A549 (cell line): ENCODE data around the gene PRKG1. TPM values are rescaled to one million over a fixed set of nuclear protein-coding genes. Genes with fewer than 3 reads are reported as not detected.

Experiments
- ATAC-seq, 2 experiments: fragments of 200-7000 bp in 1 of 2; fragments of >200 bp in 1 of 2; cut with Nextera tagmentation in 1 of 2; cut with Tn5 transposase in 1 of 2; 3 replicates each; pipeline versions ENCODE4 v1.8.0 to v1.9.1; 2018 to 2020; ENCODE audit warnings: mild to moderate bottlenecking in 1 of 2, moderate library complexity in 1 of 2
- CTCF ChIA-PET: fragments of 300-600 bp; sonication (Branson Sonifier 250); formaldehyde crosslinking; extraction: SDS; loops from one replicate; lab custom pipeline; 2021; ENCODE audit warnings: antibody characterized with exemption, inconsistent platforms; lab: Yijun Ruan, JAX
- POLR2A ChIA-PET: fragments of 350-600 bp; formaldehyde crosslinking; extraction: SDS; loops from one replicate; lab custom pipeline; 2021; ENCODE audit warnings: antibody characterized with exemption, inconsistent platforms; lab: Yijun Ruan, JAX
- DNase-seq, 2 experiments: peaks; one replicate each; pipeline versions ENCODE4 v3.0.0 to v3.0.0-alpha.2; 2011 to 2016; ENCODE audit warnings: low read depth in 1 of 2, low spot score in 1 of 2
- FAIRE-seq: peaks from 2 replicates; lab custom pipeline; 2011; peaks lifted over from hg19 to GRCh38; lab: Jason Lieb, UNC
- H3K27ac ChIP-seq, 2 experiments: fragments of >200 bp; sonication (Bioruptor Twin); formaldehyde crosslinking; 3 replicates each; pipeline ENCODE4 v1.5.1; 2016 to 2017
- H3K4me1 ChIP-seq: fragments of >200 bp; sonication (Bioruptor Twin); formaldehyde crosslinking; 3 replicates; pipeline ENCODE4 v1.6.1; 2016
- H3K4me2 ChIP-seq: fragments of >200 bp; sonication (Bioruptor Twin); formaldehyde crosslinking; 3 replicates; pipeline ENCODE4 v1.6.1; 2016
- H3K4me3 ChIP-seq: fragments of >200 bp; sonication (Bioruptor Twin); formaldehyde crosslinking; 3 replicates; pipeline ENCODE4 v1.5.1; 2016
- H3K9me3 ChIP-seq: fragments of >200 bp; sonication (Bioruptor Twin); formaldehyde crosslinking; 3 replicates; pipeline ENCODE4 v1.6.1; 2016
- CBX2 ChIP-seq: fragments of 200-600 bp; sonication (generic); IDR thresholded peaks from 2 replicates; pipeline ENCODE4 v1.6.1; 2016; ENCODE audit warnings: low read depth, mild to moderate bottlenecking, borderline replicate concordance
- CEBPB ChIP-seq, 2 experiments: fragments of >200 bp in 1 of 2; sonication (Bioruptor Twin) in 1 of 2; formaldehyde crosslinking in 1 of 2; IDR thresholded peaks; 2 replicates each; pipeline ENCODE4 v1.6.1; 2012 to 2016
- CHD4 ChIP-seq: fragments of 200-600 bp; sonication (generic); IDR thresholded peaks from 2 replicates; pipeline ENCODE4 v1.6.1; 2016; ENCODE audit warnings: antibody characterized with exemption, mild to moderate bottlenecking, borderline replicate concordance
- E2F6 ChIP-seq: IDR thresholded peaks from 2 replicates; pipeline ENCODE4 v1.6.1; 2012; ENCODE audit warnings: low read depth, borderline replicate concordance
- EHMT2 ChIP-seq: fragments of 200-600 bp; sonication (generic); IDR thresholded peaks from 2 replicates; pipeline ENCODE4 v1.6.1; 2016; ENCODE audit warnings: antibody characterized with exemption, low read depth, mild to moderate bottlenecking, moderate library complexity
- ESRRA ChIP-seq: fragments of 150-350 bp; IDR thresholded peaks from 2 replicates; pipeline ENCODE4 v1.6.1; 2014; ENCODE audit warnings: mild to moderate bottlenecking, low read length, borderline replicate concordance
- FOSB ChIP-seq: fragments of 250-450 bp; sonication (Bioruptor Pico); IDR thresholded peaks from 2 replicates; pipeline ENCODE4 v1.5.0; 2020; ENCODE audit warnings: mild to moderate bottlenecking, moderate library complexity
- FOSL2 ChIP-seq, 2 experiments: fragments of 450-650 bp in 1 of 2; fragments of >200 bp in 1 of 2; sonication (Bioruptor Twin) in 1 of 2; formaldehyde crosslinking; IDR thresholded peaks; 2 replicates each; pipeline versions ENCODE4 v1.5.0 to v1.6.1; 2016 to 2020; ENCODE audit warnings: mild to moderate bottlenecking in 1 of 2, moderate library complexity in 1 of 2
- FOXS1 ChIP-seq: fragments of 250-450 bp; sonication (Bioruptor Pico); IDR thresholded peaks from 2 replicates; pipeline ENCODE4 v1.5.0; 2020; ENCODE audit warnings: mild to moderate bottlenecking, moderate library complexity
- HEYL ChIP-seq: fragments of 250-450 bp; sonication (Bioruptor Pico); IDR thresholded peaks from 2 replicates; pipeline ENCODE4 v1.8.0; 2021; ENCODE audit warnings: mild to moderate bottlenecking, moderate library complexity
- HMGXB4 ChIP-seq: fragments of 250-450 bp; sonication (Bioruptor Pico); IDR thresholded peaks from 2 replicates; pipeline ENCODE4 v1.5.0; 2021; ENCODE audit warnings: mild to moderate bottlenecking, moderate library complexity, borderline replicate concordance
- JUN ChIP-seq, 2 experiments: fragments of >200 bp; sonication (Bioruptor Twin); formaldehyde crosslinking; IDR thresholded peaks; 2 replicates in 1 of 2; 3 replicates in 1 of 2; pipeline ENCODE4 v1.6.1; 2016 to 2017
- KDM1A ChIP-seq: fragments of 200-600 bp; sonication (generic); IDR thresholded peaks from 2 replicates; pipeline ENCODE4 v1.6.1; 2016; ENCODE audit warnings: low read depth, mild to moderate bottlenecking
- KDM5A ChIP-seq: fragments of 200-600 bp; sonication (generic); IDR thresholded peaks from 2 replicates; pipeline ENCODE4 v1.6.1; 2016; ENCODE audit warnings: antibody characterized with exemption, mild to moderate bottlenecking
- MAX ChIP-seq: IDR thresholded peaks from 2 replicates; pipeline ENCODE4 v1.6.1; 2012
- MAZ ChIP-seq: fragments of 150-350 bp; IDR thresholded peaks from 2 replicates; pipeline ENCODE4 v1.6.1; 2014; ENCODE audit warnings: antibody characterized with exemption, low read depth, low read length, borderline replicate concordance
- NFE2L2 ChIP-seq: fragments of 150-350 bp; conservative IDR thresholded peaks from 2 replicates; pipeline ENCODE4 v1.6.1; 2014; ENCODE audit warnings: low read length
- NPAS2 ChIP-seq: fragments of 250-450 bp; sonication (Bioruptor Pico); IDR thresholded peaks from 2 replicates; pipeline ENCODE4 v1.8.0; 2022; ENCODE audit warnings: mild to moderate bottlenecking, moderate library complexity, borderline replicate concordance
- NR3C1 ChIP-seq: fragments of >200 bp; sonication (Bioruptor Twin); formaldehyde crosslinking; IDR thresholded peaks from 3 replicates; pipeline ENCODE4 v1.6.1; 2017
- PHF8 ChIP-seq: fragments of 200-600 bp; sonication (generic); IDR thresholded peaks from 2 replicates; pipeline ENCODE4 v1.6.1; 2016; ENCODE audit warnings: low read depth, mild to moderate bottlenecking, antibody characterized with exemption, moderate library complexity, borderline replicate concordance
- POLR2AphosphoS2 ChIP-seq: conservative IDR thresholded peaks from 2 replicates; pipeline ENCODE4 v1.6.1; 2012; ENCODE audit warnings: low read length, improper control_type of control experiment, inconsistent platforms
- RCOR1 ChIP-seq: fragments of 150-350 bp; IDR thresholded peaks from 2 replicates; pipeline ENCODE4 v1.6.1; 2014; ENCODE audit warnings: antibody characterized with exemption, low read length, low read depth
- RNF2 ChIP-seq: fragments of 200-600 bp; sonication (generic); IDR thresholded peaks from 2 replicates; pipeline ENCODE4 v1.6.1; 2016; ENCODE audit warnings: low read depth, mild to moderate bottlenecking, antibody characterized with exemption, moderate library complexity, borderline replicate concordance
- SREBF2 ChIP-seq: fragments of 450-650 bp; IDR thresholded peaks from 2 replicates; pipeline ENCODE4 v1.6.1; 2014; ENCODE audit warnings: mild to moderate bottlenecking, moderate library complexity
- TP53 ChIP-seq: fragments of 250-450 bp; sonication (Bioruptor Pico); IDR thresholded peaks from 2 replicates; pipeline ENCODE4 v1.5.0; 2021; ENCODE audit warnings: mild to moderate bottlenecking, moderate library complexity
- ZFP36 ChIP-seq: fragments of 450-650 bp; IDR thresholded peaks from 2 replicates; pipeline ENCODE4 v1.6.1; 2014; ENCODE audit warnings: borderline replicate concordance; ENCODE audit not compliant: partially characterized antibody
- ZNF302 ChIP-seq: fragments of 250-450 bp; sonication (Bioruptor Pico); IDR thresholded peaks from 2 replicates; pipeline ENCODE4 v1.9.0; 2021; ENCODE audit warnings: inconsistent platforms, mild to moderate bottlenecking, moderate library complexity
- WGBS: methylation state at CpG from one replicate; pipeline ENCODE4 v1.1.6; 2017; ENCODE audit errors: missing lambda C conversion rate; 5-methylcytosine and 5-hydroxymethylcytosine counted together
- polyA plus RNA-seq, 4 experiments: library from polyadenylated mRNA; depleted of rRNA in 3 of 4; stranded (reverse); fragments of >200 nt; fragmentation: RNase III in 1 of 4; extraction: RNeasy Plus Mini Kit Qiagen cat#74134 plus additional on column Dnase treatment in 1 of 4; gene quantifications; 2 replicates in 3 of 4; 3 replicates in 1 of 4; pipeline ENCODE4 v1.2.3, GENCODE V29; 2011 to 2017
- TF ChIP-seq, protein P1 (sequence below): IDR thresholded peaks from 2 replicates; pipeline ENCODE4 v1.6.1; 2012

PRKG1 gene
- polyA plus RNA-seq, 2 of the 4 experiments (the other 2 are of a cell fraction), result not detected

DNA sequence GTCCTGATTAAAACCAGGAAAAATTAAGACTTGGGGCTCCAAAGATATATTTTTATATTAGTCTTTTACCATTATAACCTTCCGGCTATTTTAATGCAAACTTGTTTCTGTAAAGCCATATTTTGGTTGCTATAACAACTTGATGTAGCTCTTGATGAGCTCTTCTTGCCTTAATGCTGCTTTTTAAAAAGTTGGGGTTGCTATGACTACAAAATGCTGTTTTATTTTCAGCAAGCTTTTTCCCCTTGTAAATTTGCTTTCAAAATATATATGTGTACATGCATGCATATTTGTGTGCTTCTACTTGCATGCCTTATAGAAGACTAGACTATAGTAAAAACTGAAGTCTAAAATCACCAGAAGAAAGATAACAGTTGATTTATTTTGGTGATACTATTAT lies 525.4 kb downstream of the PRKG1 start:
- Histone ChIP-seq H3K4me1 (no peaks in the 10 kb centered on the region), H3K9me3 (no peaks in the 10 kb centered on the region), H3K4me2 (no peak overlapping the region), H3K4me3 (no peak overlapping the region), H3K27ac (no peak overlapping the region)
- 2% methylated on average over 1 of the region's 1 CpG for WGBS
- TF ChIP-seq RNF2 (no peak), NR3C1 (no peak), FOSL2 (IDR thresholded peaks at IDR 0.05) (no peak), FOSL2 (CRISPR knock-in tag; IDR thresholded peaks at IDR 0.05) (no peak), KDM5A (no peak), TP53 (CRISPR knock-in tag) (no peak), MAX (no peak), CEBPB (IDR thresholded peaks at IDR 0.05) (no peak), HEYL (no peak), POLR2AphosphoS2 (no peak), CHD4 (no peak), E2F6 (no peak), FOXS1 (CRISPR knock-in tag) (no peak), PHF8 (no peak), CBX2 (no peak), ZFP36 (no peak), ZNF302 (CRISPR knock-in tag) (no peak), NPAS2 (CRISPR knock-in tag) (no peak), HMGXB4 (CRISPR knock-in tag) (no peak)
- TF ChIP-seq, protein P1, sequence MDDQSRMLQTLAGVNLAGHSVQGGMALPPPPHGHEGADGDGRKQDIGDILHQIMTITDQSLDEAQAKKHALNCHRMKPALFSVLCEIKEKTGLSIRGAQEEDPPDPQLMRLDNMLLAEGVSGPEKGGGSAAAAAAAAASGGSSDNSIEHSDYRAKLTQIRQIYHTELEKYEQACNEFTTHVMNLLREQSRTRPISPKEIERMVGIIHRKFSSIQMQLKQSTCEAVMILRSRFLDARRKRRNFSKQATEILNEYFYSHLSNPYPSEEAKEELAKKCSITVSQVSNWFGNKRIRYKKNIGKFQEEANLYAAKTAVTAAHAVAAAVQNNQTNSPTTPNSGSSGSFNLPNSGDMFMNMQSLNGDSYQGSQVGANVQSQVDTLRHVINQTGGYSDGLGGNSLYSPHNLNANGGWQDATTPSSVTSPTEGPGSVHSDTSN, result no peak
- ChIA-PET CTCF (no interaction called here), POLR2A (no interaction called here)
- DNase-seq (no peak), FAIRE-seq (no peak), ATAC-seq (no peak)

DNA sequence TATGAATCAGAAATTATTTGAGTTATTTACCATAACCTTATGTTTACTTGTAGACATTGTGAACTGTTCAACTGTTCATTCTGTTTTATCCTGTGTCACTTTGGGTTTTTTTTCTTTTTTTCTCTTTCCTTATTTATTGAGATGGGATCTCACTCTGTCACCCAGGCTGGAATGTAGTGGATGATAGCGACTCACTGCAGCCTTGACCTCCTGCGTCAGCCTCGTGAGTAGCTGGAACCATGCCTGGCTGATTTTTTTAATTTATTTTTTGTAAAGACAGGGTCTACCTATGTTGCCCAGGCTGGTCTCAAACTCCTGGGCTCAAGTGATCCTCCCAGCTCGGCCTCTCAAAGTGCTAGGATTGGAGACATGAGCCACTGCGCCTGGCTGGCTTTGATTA lies 528.0 kb downstream of the PRKG1 start:
- Histone ChIP-seq H3K9me3 (no peaks in the 10 kb centered on the region), H3K4me1 (no peaks in the 10 kb centered on the region), H3K27ac (no peak overlapping the region), H3K4me3 (no peak overlapping the region), H3K4me2 (no peak overlapping the region)
- ATAC-seq (no peak), FAIRE-seq (no peak), DNase-seq (no peak)
- WGBS, result 28% methylated on average over 5 of the region's 5 CpGs
- TF ChIP-seq EHMT2 (no peak), FOSB (no peak), RCOR1 (no peak), SREBF2 (no peak), ESRRA (no peak), NPAS2 (CRISPR knock-in tag) (no peak), FOXS1 (CRISPR knock-in tag) (no peak), NFE2L2 (no peak), POLR2AphosphoS2 (no peak), CEBPB (IDR thresholded peaks at IDR 0.05) (no peak), MAZ (no peak), MAX (no peak), KDM1A (no peak), E2F6 (no peak), JUN (IDR thresholded peaks at IDR 0.05) (no peak)
- POLR2A ChIA-PET, result no interaction called here
- CTCF ChIA-PET, result no interaction called here
